SK-N-MC (cell line): ENCODE measurements around the gene METAP1.

ENCODE experiments used
- EZH2 ChIP-seq: fragments of 200-600 bp; sonication (generic); IDR thresholded peaks from one replicate; pipeline ENCODE4 v1.6.1; 2017; ENCODE audit warnings: antibody characterized with exemption
- FOXP2 ChIP-seq: optimal IDR thresholded peaks from 2 replicates; pipeline ENCODE3; 2011; ENCODE audit warnings: mild to moderate bottlenecking, moderate library complexity; ENCODE audit not compliant: insufficient read depth; ENCODE audit errors: extremely low read length, control extremely low read depth
- POLR2AphosphoS5 ChIP-seq: IDR thresholded peaks from 2 replicates; pipeline ENCODE4 v1.6.1; 2012; ENCODE audit warnings: mild to moderate bottlenecking, low read depth, low read length, borderline replicate concordance

DNA sequence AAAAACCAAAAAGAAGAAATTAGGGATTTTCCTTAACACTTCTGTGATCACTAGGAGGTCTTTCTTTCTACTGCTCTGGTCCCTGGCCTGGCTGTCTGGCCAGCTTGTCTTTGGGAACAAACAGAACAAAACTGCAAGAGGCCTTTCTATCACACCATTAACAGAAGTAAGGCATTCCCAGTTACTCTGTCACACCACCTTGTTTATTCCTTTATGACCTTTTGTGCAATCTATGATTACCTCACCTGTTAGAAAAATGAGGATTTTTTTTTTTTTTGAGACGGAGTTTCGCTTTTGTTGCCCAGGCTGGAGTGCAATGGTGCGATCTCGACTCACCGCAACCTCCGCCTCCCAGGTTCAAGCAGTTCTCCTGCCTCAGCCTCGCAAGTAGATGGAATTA is 3.0 kb downstream of the METAP1 start:
- no peak for TF ChIP-seq EZH2
- no peak for TF ChIP-seq POLR2AphosphoS5
- TF ChIP-seq FOXP2: no peak
